GM18508 (cell line): ENCODE results near the gene POP7.

ENCODE experiments used
- ATAC-seq: cut with Tn5 transposase; IDR thresholded peaks from one replicate; pipeline ENCODE4 v1.9.1; 2021; ENCODE audit warnings: moderate number of reproducible peaks; ENCODE audit not compliant: insufficient read depth, unreplicated experiment

POP7 gene

DNA sequence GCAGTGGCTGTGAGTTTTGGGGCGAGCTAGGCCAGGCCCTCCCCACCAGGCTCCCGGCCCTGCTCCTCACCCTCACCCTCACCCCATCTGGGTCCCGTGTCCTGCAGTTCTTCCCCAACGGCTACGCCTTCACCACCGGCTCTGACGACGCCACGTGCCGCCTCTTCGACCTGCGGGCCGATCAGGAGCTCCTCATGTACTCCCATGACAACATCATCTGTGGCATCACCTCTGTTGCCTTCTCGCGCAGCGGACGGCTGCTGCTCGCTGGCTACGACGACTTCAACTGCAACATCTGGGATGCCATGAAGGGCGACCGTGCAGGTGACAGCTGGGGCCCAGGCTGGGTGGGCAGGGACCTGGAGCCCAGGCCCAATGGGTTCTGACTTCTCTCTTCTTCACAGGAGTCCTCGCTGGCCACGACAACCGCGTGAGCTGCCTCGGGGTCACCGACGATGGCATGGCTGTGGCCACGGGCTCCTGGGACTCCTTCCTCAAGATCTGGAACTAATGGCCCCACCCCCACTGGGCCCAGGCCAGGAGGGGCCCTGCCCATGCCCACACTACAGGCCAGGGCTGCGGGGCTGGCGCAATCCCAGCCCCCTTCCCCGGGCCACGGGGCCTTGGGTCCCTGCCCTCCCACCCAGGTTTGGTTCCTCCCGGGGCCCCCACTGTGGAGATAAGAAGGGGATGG, 27.5 kb upstream of the POP7 start:
- no peak for ATAC-seq

DNA sequence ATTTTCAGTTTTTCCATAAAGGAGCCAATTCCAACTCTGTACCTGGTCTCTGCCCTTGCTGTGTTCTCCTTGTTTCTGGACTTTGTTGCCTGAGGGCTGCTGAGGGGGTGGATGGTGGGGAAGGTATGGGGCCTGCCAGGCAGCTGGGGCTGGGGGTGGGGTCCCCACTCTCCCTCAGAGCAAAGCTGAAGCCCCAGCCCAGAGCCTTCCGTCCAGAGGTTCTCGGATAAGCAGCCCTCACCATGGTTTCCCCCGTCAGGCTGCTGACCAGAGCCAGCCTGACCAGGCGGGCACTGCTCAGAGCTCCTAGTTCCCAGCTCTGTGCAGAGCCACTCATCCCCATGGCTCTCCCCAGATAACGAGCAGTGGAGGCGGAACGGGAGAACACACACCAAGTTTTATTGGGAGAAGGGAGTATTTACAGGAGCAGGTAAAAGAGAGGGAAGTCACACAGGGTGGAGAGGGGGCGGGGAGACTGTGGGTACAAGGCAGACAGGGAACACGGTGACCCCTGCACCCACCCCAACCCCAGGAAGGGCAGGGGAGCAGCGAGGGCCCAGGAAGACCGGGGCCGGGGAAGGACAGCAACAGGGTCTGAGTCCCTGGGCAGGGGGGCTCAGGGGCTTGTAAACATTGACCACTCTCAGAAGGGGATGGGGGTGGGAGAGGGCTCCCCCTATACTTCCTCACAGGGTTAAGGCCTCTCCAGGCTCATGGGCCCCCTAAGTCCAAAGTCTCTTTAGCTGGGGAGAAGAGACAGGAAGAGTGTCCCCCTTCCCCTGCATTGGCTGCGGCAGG, 26.6 kb upstream of the POP7 start:
- ATAC-seq: no peak

DNA sequence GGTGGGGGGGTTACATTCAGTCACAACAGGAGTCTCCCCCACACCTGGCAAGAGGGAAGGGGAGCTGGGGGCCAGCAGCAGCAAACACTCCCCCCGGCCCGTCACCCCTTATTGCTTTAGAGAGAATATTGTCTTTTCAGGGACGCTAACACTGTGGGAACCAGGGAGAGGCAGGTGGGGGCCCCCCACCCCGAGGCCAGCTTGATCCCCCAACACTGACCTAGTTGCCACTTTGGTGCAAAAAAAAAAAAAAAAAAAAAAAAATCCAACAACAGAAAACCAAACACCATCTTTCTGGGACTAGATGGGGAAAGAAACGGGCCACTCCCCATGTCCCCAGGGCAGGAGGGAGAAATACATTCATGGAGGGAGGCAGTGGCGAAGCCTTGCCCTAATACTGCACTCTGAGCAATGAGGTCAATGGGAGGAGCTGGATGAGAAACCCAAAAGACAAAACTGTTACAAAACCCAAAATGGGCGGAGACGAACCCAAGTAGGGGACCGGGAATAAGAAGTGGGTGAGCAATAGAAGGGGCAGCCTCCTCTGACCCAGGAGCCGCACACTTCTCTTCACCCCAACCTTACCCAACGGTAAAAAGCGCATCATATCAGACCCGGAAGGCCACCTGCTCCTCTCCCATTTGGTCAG, 25.9 kb upstream of the POP7 start:
- ATAC-seq: no peak

DNA sequence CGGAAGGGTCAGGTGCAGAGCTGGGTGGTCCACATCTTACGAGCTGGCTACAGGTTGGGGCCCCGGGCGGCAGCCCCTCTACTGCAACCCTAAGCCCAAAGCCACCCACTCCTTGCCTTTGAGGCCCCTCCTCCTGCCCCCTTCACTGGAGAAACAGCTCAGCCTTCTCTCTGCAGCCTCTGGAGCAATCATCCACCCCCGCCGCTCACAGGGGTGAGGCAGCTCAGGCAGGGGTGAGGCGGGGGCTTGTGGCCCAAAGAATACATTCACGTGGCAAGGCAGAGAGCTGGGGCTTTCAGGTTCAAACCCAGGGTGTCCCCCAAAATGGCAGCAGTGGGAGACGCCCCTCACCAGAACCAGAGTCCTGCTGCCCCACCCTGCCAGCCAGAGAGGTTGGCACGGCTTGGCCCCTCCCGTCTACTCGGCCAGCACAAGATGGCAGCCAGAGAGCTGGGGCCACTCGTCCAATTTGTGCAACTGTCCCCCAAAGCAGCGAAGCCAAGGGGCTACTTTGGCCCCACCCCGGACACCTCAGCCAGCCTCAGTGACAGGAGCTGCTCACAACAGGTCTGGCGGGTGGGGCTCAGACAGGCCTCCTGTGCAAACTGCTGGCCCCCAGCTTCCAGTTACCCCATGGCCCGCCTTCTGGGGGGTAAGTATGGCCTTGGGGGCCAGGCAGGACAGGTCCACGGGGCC, 25.2 kb upstream of the POP7 start:
- no peak for ATAC-seq

DNA sequence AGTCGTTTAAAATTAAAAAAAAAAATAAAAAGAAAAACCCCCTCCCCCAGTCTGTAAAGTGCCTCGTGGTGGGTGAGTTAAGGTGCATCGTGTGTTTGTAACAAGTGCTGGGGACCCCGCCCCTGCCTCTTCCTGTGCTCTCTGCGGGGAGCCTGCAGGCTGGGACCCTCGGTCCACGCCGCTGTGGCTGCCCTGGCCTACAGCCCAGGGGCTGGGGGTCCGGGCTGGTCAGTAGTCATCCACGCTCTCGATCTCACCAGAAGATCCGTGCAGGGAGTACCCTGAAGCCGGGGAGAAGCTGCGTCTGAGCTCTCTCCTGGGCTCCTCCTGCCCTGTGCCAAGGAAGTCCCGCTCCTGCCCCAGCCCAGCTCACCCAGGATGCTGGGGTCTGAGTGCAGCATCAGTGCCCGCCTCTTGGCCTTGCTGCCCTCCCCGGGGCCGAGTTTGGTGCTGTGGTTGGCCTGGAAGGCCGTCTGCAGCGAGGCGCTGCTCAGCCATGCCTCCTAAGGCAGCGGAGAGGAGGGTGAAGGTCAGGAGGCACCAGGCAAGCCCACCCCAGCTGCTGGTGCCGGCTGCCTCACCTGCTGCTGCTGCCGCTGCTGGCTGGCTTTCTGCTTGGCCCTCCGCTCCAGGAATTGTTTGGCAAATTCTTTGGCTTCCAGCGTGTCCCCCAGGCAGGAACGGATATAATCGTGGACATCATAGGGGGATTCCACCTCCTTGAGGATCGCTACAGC, 24.3 kb upstream of the POP7 start:
- ATAC-seq: no peak

DNA sequence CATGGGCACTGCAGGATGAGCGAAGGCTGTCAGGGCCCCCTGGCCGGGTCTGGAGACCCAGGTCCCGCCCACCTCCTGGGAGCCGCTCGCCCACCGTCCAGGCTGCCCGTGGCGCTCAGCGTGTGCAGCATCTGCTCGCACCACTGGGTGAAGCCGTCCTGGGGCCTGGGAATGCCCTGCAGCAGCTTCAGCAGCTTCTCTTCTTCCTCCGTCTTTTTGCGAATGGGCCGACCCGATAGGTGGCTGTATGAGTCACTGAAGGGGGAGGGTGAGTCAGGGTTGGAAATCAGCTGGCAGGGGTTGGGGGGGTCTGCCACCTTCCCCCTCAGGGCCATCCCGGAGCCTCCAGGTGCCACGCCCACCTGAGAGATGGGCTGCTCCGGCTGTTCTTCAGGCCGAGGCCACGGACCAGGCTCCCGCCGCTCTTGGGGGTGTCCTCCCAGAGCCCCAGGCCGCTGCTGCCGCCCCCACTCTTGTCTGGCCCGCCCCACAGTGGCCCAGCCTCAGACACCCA, 23.6 kb upstream of the POP7 start:
- no peak for ATAC-seq

DNA sequence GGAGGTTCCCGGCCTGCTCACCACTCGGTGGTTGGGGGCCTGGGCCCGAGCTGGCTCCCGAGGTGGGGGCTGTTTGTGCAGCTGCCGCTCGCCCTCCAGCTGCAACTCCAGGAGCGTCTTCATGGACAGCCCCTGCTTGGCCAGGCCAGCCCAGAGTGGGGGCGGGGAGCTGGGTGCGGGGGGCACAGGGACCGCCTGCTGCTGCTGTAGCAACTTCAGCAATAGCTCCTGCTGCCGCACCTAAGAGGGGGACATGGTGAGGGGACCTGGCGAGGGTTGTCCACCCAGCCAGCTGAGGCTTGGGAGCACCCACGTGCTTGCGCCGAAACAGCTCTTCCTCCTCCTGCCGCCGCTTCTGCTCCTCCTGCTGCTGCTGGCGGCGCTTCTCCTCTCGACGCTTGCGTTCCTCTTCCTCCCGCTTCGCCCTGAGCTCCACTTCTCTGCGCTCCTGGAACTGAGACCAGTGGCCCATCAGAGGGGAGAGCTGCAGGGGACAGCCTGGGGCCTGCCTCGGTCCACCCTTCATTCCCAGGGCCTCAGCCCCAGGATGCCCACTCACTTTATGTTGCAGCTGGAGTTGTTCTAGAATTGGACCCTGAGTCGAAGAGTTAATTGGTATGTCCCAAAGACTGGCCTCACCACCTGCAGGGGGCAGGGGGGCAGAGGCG, 22.8 kb upstream of the POP7 start:
- no peak for ATAC-seq

DNA sequence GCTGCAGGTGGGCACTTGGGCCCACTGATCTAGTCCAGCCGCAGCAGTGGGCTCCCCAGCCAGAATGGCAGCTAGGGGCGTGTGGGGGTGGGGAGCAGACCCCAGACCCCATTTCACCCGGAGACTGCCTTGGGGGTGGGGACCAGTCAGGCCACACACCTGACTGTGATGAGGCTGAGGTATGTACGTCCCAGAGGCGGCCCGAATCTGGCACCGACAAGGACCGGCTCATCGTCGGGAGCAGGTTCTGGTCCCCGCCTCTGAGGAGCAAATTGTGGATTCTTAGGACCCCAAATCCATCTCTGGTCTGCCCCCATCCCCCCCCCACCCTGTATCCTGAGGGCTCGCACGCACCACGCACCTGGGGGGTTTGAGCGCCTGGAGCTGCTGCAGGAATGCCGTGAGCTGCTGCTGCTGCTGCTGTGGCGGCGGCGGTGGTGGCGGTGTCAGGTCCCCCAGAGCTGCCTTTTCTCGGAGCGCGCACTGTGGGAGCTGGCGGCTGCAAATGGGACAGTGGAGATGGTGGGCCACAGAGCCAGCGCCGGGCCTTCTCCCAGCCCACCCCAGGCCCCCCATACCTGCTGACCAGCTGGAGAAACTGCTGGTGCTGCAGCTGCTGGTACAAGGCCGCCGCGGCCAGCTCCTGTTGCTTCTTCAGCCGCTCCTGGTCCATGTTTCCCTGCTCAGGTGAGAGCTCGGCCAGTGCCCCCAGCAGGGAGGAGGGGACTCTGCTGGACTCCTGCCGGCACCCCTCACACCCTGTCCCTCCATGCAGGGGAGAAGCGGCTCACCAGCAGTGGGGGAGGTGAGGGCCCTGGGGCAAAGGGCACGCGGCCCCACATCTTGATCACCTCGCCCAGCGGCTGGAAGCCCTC, 22.0 kb upstream of the POP7 start:
- no peak for ATAC-seq

DNA sequence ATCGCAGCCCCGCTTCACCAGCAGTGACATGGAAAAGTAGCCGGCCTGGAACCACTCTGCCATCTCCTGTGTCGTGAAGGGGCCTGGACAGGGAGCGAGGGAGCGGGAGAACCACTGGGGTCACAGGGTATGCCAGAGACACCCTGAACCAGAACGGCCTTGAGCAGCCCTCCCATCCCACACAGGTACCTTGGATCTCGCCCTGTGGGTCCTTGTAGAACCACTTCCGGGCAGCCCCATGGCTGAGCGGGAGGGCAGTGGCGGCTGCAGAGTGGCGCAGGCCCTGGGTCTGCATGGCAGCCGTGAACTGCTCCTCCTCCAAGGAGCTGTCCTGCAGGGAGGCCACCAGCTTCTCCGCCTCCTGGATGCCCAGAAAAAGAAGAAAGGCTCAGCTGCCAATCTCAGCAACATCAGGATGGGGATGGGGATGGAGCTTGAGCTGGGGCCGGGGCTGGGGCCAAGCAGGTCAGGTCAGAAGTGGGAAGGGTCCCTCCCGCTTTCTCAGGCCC, 21.3 kb upstream of the POP7 start:
- ATAC-seq: no peak

DNA sequence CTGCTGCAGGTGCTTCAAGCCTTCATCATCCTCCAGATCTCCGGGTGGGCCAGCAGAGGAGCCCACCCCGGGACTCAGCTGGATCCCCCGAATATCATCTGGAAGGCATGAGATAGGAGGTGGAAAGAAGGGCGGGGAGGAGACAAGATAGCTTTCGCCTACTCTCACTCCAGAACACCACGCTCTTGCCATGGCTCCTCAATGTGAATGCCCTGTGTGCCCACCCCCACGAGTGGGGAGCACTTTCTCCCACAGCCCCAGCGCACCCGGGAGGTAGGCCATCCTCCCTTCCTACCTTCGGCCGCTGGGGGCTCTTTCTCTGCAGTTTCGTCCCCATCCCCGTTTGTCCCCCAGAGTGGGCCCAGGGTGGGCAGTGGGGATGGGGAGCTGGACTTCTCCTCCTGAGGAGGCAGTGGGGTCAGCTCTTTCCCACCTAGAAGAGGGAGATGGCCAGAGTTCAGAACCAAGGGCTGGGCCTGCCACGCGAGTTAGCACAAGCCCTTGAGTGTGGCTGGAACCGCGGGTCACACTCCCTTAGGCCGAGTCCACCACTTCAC, 20.8 kb upstream of the POP7 start:
- ATAC-seq: no peak

DNA sequence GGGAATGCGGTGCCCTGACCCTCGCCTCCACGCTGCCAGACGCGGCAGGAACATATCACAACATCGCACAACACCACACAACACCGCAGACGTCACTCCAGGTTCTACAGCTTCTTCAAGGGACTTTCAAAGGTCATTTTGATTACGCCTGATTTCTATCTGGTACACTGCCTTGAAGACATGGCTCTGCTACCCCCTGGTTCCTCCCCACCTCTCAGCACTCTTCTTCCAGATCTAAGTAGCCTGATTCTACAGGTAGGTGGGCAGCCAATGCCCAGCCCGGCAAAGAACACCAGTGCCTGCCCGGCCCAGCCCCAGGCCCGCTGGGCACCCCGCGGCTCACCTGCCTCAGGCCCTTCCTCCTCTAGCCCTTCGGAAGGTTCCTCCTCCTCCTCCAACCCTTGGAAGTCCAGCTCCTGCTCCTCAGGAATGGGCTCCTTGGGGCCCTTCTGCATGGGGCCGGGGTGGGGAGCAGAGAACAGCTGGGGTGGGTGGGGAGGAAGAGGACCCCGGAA, 20.2 kb upstream of the POP7 start:
- no peak for ATAC-seq

DNA sequence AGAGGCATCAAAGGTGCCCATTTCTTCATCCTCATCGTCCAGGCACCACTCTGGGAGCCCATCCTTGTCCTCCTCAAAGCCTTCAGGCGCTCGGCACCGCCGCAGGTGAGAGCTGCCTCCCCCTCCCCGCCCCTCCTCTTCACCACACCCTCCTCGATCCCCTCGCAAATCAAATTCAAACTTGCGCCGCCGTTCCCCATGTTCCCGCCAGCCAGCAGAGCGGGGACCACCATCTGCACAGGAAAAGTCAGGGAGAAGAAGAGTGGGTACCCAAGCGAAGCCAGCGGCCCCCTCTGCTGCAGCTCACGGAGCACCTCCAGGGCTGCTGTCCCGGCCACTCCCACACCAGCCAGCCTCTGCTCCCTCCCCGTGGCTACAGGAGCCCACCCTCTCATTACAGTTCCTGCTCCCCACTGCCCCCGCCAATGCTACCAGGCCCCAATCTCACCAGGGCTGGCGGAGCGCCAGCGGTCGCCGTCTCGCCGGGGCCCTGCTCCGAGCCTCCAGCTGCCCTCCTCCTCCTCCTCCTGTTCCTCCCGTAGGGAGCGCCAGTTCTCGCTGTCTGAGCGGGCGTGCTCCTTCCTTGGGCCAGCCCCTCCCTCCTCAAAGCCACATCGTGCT, 19.6 kb upstream of the POP7 start:
- ATAC-seq: no peak

DNA sequence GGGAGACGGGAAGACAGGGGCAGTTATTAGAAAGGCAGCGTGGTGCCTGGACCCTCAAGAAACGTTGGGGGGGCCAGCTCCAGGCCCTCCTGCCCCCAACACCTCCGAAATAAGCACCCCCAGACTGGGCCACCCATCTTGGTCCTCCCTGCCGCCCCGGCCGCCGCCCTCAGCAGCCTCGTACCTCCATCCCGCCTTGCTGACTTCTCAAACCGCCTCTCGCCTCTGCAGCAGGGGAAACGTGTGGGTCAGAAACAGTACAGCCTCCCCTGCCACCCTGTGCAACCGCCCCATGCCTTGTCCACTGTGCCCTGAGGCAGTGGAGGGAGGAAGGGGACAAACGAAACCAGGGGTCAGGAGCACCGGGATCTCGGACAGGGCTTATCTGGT, 19.1 kb upstream of the POP7 start:
- ATAC-seq: no peak

DNA sequence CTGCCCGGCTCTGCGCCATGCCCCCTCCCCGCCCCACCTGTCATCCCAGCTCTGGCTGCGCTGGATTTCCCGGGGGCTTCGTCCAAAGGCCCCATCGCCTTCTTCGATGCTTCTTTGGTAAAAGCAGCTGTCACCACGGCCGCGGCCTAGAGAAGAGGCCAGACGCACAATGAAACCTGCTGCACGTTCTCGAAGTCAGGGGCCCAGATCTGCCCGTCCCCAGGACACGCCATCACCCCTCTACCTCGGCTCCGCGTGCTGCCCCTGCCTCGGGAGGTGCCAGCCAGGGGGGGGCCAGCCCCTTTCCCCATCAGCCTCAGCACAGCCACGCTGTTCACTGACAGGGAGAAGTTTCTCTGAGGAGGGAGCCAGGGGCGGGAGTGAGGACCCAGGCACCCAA, 18.7 kb upstream of the POP7 start:
- no peak for ATAC-seq

DNA sequence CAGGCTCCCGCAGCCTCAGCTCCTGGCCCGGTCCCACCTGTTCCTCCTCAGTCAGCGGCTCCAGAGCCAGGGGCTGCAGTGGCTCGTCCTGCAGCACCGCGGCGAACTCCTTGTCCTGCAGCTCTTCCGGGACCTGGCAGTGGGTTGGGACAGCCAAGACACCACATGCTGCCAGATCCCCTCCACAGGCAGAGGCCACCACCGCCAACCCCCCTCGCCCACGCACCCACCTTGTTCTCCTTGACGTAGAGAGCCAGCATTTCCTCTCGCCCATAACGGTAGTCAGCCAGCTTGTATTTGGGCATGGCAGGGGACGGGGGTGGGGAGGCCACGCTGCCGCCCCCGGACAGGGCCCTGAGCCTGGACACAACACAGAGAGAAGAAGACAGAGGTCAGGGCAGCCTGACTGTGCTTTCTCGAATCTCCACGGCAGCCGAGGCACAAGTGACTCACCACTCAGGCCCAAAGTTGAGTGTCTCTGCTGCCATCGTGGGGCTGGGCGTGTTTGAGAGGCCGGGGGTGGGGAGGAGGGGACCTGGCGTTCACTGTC, 18.1 kb upstream of the POP7 start:
- no peak for ATAC-seq

DNA sequence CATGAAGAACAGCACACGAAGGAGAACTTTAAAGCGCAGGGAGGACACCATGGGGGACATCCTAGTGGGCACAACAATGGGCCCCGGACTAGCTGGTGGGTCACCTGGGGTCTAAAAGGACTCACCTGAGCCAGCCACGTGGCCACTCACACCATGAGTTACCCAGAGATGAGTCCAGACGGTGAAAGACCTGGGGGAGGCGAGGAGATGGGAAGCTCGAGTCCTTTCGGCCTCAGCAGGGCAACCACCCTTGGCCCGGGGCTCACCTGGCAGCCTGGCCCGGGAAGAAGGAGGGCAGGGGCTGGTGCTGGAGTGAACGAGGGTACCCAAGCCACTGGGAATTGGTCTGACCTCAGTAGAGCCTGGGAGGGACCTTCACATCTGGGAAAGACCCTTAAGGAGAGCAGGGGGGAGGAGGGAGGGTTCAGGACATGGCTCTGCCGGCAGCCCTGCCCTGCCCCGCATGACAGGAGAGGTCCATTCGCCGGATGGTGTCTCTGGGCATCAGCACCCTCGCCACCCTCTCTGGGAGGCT, 17.5 kb upstream of the POP7 start:
- ATAC-seq: no peak
